ENCODE data around the gene UPF3A.

Gene UPF3A

DNA sequence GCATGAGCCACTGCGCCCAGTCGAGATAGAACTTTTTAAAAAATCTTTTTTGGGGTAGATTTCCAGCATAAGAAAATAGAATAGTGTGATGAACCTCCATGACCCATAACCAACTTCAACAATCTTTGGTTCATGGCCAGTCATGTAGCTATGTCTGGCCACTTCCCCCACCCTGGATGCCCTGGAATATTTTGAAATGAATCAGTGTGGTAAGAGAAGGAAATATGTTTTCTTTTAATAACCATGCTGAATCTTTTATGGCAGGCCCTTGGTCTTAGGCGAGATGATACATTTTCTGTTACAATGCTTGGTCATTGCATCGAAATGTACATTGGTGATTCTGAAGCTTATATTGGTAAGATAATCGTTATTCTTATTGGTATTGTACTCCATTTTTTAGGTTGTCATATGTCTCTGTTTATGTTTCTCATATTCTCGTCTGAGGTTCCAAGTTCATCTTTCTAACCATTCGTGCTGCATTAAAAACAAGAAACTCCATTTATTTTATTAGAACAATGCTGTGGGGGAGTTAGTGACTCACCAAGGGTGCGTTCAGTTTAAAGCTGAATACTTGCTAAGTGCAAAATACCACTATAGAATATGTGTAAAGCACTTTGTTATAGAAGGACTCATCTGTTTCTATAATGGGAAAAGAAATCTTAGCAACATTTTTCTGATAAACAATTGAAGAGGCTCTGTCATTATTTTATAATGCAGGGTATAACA, 16.4 kb upstream of the UPF3A start:
- DNase-seq (ENCODE audit: low read depth) = peak; percentile 44

DNA sequence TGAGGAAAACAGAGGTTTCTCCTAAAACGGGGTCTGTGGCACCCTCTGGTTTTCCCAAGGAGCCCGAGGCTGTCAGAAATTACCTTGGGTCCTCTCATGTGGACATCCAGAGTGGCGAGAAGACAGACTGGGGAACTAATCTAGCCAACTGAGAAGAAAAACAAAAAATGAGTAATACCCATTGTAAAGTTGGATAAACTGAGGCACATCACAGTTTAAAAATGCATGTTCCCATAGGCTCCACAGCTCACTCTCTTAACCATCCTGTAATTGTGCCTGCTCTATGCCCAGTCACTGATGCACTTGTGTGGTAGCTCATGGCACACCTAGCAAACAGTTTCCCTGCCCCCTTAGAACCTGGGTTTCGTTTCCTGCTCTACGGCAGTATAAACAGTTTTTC, 15.2 kb upstream of the UPF3A start:
- no peak for DNase-seq (ENCODE audit: low read depth)

DNA sequence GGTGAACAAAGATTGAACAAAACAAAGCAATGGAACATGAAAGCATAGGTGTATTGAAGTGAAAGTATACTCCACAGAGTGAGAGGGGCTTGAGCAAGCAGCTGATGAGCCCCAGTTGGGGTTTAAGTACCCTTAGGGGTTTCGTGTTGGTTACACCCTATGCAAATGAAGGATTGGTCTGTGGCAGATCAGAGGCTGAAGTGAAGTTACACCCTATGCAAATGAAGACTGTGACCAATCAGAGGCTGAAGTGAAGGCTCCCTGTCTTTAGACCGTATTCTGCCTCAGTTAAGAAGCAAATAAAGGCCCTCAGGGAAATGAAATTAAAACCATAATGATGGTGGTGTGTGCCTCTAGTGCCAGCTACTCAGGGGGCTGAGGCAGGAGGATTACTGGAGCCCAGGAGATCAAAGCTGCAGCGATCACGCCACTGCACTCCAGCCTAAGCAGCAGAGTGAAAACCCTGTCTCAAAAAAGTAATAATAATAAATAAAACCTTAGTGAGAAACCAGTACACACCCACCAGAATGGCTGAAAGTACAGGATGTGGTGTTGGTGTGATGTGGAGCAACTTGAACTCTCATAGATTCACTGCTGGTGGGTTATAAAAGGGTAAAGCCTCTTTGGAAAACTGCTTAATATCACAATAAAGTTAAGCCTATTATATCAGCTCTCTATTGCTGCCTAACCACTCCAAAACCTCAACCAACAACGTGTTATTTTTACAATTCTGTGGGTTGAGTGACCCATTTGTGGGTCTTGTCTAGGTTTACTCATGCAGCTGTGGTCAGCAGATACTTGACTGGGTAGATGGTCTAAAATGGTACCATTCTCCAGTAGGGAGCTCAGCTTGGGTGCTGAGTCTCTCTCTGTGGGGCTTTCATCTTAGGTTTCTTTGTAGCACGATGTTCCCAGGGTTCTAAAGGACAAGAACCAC, 12.8 kb upstream of the UPF3A start:
- DNase-seq (ENCODE audit: low read depth) = no peak

DNA sequence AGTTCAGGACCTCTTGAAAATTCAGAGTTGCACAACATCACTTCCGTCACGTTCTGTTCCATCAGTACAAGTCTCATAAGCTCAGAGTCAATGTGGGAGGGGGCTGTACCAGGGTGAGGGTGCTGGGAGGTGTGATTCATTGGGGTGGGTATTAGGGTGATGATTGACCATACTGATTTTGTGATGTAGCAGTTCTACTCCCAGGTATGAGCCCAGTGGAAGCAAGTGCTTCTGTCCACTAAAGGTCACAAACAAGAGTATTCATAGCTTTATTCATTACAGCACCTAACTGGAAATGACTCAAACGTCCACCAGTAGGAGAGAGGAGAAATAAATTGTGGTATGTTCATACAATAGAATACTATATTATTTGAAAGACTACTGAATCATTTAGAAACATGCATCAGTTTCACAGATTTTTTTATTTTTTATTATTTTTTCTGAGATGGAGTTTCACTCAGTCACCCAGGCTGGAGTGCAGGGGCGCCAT, 12.1 kb upstream of the UPF3A start:
- no peak for DNase-seq (ENCODE audit: low read depth)

DNA sequence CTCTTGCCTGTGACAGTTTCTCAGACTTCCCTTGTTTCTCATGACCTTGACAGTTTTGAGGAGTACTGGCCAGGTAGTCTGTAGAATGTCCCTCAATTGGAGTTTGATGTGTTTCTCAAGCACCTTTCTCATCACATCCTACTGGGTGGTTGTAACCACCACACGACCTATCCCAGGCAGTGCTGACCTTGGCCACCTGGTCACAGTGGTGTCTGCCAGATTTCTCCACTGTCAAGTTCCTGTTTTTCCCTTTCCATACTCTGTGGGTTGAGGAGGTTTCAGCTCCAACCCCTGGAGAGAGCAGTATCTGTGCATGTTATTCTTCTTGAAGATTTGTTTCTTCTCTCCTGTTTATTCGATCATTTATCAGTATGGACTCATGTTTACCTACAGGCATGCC, 8.4 kb upstream of the UPF3A start:
- DNase-seq (ENCODE audit: low read depth) = no peak

DNA sequence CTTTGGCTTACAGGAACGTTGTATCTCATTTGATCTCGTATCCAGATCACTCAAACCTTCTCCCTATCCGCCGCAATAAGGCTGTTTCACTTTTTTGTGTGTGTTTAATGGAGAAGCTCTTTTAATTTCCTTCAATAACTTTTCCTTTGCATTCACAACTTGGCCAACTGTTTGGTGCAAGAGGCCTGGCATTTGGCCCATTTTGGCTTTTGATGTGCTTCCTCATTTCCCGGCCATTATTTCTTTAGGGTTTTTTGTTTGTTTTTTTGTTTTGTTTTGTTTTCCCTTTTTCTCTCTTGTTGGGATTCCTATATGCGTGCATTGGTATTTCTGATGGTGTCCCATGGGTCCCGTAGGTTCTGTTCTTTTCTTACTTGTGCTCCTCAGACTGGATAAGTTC, 6.1 kb upstream of the UPF3A start:
- DNase-seq (ENCODE audit: low read depth) = no peak

DNA sequence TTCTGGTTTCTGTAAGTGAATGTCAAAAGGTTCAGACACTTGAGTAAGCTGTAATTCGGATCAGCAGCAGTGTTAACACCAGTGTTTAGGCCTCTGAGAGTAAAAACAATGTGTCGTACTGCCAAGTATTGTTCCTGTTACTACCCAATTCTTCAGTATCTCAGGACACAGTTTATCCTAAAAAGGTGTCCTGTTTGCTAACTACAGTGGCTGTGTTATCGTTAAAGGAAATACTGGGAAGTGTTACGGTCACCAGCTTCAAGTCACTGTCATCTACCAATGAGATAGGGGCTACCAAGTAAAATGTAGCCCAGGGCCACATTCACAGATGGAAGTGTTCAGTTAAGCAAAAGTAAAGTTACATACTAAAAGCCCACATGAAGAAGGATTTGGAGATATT, 2.3 kb upstream of the UPF3A start:
- no peak for DNase-seq (ENCODE audit: low read depth)

DNA sequence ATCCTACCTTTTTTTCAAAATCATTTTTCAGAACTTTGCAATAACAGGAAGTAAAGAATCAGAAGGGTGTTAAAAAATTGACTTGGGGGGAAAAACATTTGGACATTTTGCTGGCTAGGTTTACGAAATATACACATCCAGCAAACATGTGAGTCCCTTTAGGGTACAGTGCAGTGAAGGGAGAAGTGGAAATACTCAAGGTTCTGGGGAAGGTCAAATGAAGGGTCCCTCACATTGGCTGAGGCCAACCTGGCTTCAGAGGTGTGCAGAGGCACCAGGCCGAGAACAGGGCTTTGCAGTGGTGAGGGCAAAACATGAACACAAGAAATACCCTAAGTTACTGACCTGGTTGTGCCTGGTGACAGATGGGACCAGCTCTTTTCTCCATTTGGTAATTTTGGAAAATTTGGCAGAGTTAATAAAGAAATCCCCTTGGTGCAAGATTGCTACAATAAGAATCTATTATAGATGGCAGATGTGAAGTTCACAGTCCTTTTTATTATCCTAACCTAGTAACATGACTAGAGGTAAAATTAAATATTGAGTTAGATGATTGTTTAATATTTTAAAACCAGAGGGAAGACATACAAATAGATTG, 1.5 kb upstream of the UPF3A start:
- no peak for DNase-seq (ENCODE audit: low read depth)

DNA sequence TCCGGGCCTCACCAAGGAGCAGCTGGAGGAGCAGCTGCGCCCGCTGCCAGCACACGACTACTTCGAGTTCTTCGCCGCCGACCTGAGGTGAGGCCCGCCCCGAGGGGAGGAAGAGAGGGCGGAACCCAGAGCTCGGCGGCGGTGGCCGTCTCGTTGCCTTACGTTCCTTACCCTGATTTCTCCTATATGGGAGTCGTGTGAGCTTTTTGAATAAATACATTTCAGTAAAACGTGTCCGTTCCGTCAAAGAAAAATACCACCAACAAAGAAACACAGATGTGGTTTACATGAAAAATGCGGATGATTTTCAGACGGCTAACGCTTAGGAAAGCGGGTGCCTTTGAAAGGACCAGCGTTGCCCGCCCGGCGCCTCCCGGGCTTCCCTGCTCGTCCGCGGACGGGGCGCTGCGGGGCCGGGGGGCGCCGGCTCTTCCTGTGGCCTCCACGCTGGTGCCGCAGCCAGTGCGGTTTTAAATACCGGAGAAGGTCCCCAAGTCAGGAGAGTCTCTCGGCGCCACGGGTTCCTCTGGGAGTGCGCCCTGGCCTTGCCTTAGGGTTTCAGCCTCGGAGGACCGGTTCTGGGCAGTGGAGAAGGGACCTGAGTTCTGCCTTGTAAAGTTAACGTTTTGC, 755 bp downstream of the UPF3A start:
- DNase-seq (ENCODE audit: low read depth) = no peak

DNA sequence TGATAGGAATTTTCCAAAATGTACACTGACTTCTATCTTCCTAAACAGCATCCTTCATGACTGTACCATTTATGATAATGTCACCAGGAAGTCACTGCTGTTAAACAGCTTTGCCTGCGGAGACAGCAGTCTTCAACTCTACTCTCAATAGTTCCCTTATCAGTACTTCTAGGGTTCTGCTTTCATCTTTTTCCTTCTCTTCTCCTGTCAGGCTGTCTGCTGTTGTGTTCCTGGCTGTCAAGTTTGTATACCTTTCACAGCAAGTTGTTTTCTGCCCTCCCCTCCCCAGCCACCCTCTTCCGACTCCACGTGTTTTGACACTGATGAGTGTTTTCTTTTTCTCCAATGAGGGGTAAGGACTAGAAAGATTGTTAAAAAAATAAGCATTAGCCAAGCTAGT, 2.2 kb downstream of the UPF3A start:
- DNase-seq (ENCODE audit: low read depth) = no peak

DNA sequence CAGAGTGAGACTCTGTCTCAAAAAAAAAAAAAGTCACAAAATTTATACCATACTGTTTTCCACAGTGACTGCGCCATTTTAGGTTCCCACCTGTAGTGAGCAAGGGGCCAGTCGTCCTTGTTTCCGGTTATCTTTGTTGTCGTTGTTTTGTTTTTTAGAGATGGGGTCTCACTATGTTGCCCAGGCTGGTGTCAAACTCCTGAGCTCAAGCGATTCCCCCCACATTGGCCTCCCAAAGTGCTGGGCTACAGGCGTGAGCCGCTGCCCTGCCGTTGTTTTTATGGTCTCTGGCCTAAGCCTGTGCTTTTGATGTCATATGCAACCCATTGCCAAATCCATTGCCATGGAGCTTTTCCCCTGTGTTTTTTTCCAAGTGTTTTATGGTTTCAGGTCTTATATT, 3.3 kb downstream of the UPF3A start:
- DNase-seq (ENCODE audit: low read depth) = no peak

DNA sequence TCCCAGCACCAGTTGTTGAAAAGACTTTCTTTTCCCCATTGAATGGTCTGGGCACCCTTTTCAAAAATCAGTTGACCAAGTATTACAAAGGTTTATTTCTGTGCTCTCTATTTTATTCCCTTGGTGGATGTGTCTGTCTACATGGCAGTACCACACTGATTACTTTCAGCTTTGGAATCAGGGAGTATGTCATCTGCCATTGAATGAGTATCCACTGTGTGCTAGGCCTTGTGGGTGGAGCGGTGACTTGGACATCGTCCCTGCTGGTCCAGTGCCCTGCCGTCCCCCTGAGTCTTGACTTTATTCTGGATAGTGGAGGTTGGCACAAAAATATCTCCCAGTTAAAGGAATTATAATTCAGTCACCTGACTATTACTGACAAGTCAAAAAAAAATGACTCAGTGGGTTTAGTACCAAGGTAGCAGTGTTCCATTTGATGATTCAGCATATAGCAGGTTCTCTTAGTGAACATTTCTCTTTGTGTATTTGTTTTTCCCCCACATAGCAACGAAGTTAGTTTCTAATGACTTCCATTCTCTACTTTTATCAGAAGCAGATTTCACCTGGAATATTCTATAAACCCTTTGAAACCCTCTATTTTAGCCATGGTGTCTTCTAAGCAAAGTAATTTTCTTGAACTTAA, 3.9 kb downstream of the UPF3A start:
- no peak for DNase-seq (ENCODE audit: low read depth)

DNA sequence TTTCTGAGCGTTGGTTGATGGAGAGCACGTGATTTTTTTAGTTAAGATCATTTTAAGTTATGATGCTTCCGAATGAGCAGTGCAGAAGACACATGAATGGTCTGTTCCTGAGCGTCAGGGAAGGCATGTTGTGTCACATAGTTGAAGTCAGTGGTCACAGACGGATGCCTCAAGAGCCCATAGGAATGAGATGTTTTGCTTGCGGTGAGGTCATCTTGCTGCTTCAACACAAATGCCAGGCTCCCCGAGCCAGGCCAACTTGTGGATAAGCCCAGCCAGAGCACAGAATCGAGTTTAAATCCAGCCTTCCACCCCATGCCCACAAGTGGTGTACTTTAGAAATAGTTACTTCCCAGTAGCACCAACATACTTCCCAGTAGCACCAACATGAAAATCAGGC, 5.4 kb downstream of the UPF3A start:
- DNase-seq (ENCODE audit: low read depth) = no peak

DNA sequence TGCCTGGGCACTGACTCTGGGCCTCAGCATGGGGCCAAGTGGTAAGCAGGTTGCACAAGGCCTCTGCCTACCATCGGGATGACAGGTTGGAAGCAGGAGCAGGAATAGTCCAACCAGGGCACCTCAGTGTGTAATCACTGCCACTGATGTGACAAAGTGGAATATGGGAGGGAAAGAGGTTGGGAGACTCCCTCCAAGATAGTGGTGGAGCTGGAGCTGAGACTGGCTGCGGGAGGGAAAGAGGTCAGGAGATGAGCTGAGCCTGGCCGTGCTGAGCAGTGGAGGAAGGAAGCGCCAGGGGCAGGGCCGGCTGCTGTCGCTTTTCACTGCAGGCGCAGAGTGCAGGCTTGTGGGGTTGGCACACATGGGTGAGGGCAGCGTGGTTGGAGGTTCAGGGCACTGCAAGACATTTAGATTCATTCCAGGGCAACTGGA, 6.8 kb downstream of the UPF3A start:
- DNase-seq (ENCODE audit: low read depth) = no peak

DNA sequence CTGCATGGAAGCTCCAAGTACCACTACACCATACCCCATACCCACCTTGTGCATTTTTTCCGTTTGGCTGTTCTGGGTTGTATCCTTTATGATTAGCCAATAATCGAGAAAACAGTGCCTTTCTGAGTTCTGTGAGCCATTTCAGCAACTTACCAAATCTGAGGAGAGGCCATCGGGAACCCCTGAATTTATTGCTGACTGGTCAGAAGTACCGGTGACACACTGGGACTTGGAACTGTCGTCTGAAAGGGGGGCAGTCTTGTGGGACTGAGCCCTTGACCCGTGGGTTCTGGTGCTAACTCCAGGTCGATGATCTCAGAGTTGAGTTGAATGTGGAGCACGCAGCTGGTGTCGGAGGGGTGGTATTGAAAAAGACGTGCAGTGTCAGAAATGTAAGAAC, 15.0 kb downstream of the UPF3A start:
- no peak for DNase-seq (ENCODE audit: low read depth)

DNA sequence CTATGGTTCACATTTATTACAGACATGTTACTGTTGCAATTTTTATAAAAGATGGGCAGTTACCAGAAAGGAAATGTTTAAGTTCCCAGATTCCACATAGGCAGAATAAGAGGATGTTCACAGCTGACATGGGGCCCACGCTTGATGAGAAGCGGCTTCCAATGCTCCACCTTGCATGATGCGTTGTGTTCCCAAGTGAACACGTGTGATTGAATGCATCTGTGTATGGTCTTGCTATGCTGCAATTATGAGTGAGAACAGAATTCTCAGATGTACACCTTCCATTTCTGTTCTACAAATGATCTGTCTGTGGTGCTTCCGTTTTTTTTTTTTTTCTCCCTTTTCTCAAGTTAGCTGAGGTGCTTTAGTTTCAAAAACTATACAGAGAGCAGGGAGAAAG, 15.5 kb downstream of the UPF3A start:
- no peak for DNase-seq (ENCODE audit: low read depth)

DNA sequence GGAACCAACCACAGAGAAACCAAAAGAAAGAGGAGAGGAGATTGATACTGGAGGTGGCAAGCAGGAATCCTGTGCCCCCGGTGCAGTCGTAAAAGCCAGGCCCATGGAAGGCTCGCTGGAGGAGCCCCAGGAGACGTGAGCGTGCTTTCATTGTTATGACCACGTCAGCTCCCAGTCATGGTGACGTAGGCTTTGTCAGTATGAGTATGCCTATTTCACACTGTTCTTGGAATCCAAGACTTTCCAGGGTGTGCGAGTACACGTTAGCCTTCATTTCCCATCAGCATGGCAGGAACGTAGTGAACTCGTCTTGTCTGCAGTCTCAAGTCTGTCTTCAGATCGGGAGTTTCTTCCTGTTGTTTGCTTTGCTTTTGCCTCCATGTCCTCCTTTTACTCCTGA, 17.5 kb downstream of the UPF3A start:
- no peak for DNase-seq (ENCODE audit: low read depth)

DNA sequence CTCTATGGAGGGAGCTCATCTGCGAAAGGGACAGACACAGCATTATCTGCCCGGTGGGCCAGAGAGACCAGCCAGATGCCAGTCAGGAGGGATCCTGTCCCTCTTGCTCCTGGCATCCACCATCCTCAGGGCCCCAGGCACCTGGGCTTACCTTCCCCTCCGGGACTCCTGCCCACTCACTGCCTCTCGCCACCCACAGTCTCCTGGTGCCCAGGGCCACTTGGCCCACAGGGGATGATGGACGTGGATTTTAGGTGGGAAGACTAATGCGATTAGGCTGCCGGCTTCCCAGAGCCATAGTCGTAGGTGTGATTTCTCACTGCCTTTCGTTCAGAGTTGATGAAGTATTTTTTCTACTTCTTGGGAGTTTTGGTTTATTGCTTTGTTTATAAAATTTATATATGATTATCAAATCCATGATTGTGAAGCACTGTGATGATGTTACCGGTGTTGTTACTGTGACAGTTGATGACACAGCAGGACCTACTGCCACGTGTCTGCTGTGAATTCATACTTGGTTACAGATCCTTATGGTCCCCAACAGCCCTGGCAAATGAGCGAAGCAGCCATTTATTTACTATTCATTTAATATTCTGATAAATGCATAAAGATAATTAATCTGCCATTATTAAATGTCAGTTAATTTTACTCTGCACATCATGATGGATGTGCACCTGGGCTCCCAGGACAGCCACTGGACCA, 18.4 kb downstream of the UPF3A start:
- DNase-seq (ENCODE audit: low read depth) = no peak

DNA sequence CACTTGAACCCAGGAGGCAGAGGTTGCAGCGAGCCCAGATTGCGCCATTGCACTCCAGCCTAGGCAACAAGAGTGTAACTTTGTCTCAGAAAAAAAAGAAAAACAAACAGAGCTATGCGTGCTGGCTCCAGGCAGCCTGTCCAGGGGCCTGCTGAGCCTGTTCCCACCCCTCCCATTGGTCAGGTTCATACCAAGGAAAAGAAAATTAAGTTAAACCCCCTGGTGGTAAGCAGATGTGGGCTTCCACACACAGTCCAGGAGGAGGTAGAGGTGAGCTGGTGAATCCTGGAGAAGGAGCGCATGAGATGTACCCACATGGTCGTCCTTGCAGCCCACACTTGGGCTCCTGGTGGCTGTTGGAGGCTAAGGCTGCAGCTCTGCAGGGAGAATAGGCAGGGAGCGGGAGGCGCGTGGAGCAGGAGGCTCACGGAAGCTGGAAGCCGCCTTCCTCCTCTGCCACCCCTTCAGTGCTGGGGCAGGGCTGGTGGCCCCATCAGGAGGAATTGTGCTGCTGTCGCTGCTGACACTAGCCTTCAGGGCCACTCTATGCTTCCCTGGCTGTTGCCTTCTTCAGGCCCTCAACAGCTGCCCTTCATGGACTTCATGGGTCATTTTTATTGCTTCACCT, 22.4 kb downstream of the UPF3A start:
- no peak for DNase-seq (ENCODE audit: low read depth)

DNA sequence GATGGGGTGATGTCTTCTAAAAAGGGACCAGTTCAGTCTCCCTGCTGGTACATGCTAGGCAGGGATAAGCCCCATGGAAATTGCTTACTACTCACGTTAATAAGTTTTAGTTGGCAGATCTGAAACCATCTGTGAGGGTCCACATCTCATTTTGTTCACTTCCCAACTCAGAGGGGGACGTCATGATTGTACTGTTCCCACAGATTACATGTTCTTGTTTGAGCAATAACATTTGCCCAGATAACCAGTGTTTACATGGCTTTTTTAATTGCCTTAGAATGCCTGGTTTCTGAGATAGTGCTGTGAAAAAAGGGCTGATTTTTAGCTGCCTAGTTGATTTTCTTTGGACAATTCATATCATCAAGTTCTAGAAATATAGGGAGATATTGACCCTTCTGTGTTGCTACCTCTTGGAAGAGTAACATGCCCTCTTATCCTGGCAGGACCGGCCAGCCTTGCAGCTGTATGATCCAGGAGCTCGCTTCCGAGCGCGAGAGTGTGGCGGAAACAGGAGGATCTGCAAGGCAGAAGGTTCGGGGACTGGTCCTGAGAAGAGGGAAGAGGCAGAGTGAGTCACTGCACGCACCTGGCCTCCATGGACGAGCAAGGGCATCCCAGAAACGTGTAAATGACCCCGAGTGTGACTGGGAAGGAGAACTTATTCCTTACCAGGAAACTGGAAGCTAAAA, 23.1 kb downstream of the UPF3A start:
- no peak for DNase-seq (ENCODE audit: low read depth)

Measured in HS-5 (cell line).